ENCODE measurements around the gene CCDC180.

DNA sequence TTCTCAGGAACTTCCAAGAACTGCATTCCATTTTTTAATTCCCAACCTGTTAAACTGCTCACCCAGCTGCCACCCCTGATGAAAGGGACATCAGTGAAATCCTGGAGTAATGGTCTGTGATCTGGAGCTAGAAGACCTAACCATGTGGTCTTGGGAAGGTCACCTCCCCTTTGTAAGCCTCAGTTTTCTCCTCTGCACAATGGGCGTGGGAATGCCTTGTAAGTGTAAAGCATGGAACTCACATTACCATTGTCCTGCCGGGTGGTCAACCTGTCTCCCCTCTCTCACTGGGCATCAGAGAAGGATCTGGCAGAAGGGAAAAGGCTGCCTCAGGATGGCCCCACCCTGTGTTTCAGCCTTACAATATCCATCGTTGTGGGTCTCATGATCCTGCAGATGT lies 15.3 kb upstream of the CCDC180 start:
- TF ChIP-seq, protein P1, sequence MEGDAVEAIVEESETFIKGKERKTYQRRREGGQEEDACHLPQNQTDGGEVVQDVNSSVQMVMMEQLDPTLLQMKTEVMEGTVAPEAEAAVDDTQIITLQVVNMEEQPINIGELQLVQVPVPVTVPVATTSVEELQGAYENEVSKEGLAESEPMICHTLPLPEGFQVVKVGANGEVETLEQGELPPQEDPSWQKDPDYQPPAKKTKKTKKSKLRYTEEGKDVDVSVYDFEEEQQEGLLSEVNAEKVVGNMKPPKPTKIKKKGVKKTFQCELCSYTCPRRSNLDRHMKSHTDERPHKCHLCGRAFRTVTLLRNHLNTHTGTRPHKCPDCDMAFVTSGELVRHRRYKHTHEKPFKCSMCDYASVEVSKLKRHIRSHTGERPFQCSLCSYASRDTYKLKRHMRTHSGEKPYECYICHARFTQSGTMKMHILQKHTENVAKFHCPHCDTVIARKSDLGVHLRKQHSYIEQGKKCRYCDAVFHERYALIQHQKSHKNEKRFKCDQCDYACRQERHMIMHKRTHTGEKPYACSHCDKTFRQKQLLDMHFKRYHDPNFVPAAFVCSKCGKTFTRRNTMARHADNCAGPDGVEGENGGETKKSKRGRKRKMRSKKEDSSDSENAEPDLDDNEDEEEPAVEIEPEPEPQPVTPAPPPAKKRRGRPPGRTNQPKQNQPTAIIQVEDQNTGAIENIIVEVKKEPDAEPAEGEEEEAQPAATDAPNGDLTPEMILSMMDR (IDR thresholded peaks at IDR 0.05) = no peak
- TF ChIP-seq POLR2A (IDR thresholded peaks at IDR 0.05; ENCODE audit: low read depth) (no peak), POLR2AphosphoS5 (IDR thresholded peaks at IDR 0.05) (no peak), EP300 (IDR thresholded peaks at IDR 0.05) (no peak)

Measured in esophagus muscularis mucosa (tissue), 4 donors.